GM18526 (cell line): ENCODE measurements around the gene TMEM221.

Experiments used
- POLR2A ChIP-seq: IDR thresholded peaks from 3 replicates; pipeline ENCODE4 v1.6.1; 2011; ENCODE audit not compliant: insufficient read length; ENCODE audit errors: extremely low read depth

TMEM221 gene

DNA sequence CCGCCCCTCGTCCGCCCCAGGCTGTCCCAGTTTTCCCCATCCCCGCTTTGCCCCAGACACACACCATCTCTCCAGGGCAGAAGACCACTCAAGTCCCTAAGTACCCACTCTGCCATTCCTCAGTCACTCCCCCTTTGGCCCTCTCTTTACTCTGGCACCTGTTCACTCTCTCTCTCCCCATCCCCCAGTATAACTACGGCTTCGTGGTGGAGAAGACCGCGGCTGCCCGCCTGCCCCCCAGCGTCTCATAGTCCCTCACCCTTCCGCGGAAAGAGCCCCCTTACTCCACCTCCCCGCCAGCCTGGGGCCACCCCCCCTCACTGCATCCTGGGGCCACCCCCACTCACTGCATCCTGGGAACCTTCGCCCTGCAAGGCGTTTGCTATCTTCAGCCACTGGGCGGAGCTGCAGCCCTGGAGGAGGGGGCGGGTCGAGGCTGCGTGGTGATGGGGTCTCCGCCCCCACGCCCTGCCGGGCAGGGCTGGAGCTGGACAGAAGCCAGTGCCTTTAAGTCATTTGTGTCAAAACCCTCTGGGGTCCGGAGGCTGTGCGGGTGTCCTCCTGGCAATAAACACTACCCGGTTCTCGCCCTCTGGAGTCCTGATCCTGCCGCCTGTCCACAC is 23.6 kb downstream of the TMEM221 start:
- no peak for TF ChIP-seq POLR2A

- no peak for TF ChIP-seq POLR2A
Measured at GRCh38 chr19:17423429-17424208, 24.8 kb downstream of the TMEM221 start.

DNA sequence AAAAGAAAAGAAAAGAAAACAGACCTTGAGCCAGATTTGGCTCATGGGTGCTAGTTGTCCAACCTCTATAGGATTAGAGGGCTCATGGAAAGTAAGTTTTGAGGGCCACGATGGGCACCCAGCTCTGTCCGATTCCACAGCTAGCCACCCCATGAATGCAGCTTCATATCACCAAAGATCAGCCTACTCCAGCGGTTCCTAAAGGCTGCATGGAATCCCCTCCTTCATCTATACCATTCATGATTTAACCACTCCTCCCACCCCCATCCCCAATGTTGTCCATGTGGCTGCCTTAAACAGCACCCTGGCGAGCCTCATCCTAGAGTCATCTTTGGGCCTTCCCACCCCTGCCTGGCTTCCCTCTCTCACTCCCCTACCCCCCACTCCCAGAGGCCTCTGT is 26.5 kb downstream of the TMEM221 start:
- no peak for TF ChIP-seq POLR2A

DNA sequence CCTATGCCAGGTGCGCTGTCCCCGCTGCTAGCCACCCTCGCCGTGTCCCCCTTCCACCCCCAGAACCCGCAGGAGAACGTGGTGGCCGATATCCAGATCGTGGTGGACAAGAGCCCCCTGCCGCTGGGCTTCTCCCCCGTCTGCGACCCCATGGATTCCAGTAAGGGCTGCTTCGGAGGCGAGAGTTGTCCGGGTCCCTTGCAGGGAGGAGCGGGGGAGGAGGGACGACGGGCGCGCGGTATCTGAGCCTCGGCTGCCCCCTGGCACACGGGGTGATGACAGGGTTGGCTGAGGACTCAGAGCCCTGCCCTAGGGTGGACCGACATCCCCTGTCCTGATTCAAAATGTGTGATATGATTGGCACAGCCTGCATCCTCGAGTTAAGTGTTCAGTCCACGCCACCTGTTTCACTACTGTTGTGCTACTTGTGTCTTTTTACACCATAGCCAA is 28.0 kb downstream of the TMEM221 start:
- TF ChIP-seq POLR2A: no peak

GRCh38 chr19:17419621-17420474 is 28.6 kb downstream of the TMEM221 start, which contains the start of gene MVB12A:
Gene MVB12A, plus strand, starts transcription at chr19:17420047. Its CDS starts 89 bp downstream, at chr19:17420136.
- peak; percentile 22 for TF ChIP-seq POLR2A

- no peak for TF ChIP-seq POLR2A
Measured at GRCh38 chr19:17419154-17419620, 29.3 kb downstream of the TMEM221 start.

DNA sequence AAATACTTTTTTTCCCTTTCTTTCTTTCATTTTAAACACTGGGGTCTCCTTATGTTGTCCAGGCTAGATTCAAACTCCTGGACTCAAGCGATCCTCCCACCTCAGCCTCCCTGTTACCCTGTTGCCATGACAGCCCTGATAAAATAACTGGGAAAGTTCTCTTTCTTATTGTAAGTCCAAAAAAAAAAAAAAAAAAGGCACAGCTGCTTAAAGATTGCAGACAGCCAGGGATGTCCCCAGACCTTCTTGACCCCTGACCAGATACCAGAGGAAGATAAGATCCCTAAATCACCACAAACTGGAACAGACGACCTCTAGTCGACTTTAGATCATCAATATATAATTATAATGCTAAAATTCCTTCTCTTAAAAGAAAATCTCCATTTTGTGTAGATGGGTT is 29.8 kb downstream of the TMEM221 start:
- TF ChIP-seq POLR2A: no peak

DNA sequence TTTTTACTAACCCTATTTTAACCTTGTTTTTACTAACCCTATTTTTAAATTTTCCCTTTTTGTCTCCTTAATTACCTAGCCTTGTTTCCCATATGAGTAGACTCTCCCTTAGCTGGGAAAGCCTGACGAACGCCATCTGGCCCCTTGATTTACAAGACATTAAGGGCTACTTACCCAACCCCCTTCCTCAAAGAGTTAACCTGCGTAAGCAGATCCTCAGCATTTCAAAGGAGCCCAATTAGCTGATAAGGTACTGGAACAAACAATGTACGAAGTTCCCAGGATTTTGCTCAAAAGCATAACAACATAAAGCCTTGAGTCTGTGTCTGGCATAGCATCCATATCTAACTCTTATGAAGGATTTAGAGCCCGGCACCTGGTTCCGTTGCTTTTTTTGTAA is 33.3 kb downstream of the TMEM221 start:
- TF ChIP-seq POLR2A: no peak

- TF ChIP-seq POLR2A: no peak
Measured at GRCh38 chr19:17414097-17414496, 34.4 kb downstream of the TMEM221 start.

DNA sequence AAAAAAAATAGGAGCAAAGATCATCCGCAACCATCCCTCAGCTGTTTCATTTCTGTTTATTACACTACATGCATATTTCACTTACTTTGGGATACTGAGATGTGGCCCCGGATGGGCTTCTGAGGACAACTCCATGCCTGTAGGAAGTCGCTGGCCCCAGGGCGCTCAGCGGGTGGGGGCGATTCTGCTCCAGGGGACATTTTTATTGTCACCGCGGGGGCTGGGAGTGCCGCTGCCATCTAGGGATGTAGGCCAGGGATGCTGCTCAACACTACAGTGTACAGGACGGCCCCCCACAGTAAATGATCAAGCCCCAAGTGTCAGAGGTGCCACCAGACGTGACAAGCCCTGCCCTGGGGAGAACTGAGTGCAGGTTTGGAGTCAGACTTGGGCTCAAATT is 36.7 kb downstream of the TMEM221 start:
- TF ChIP-seq POLR2A: no peak

DNA sequence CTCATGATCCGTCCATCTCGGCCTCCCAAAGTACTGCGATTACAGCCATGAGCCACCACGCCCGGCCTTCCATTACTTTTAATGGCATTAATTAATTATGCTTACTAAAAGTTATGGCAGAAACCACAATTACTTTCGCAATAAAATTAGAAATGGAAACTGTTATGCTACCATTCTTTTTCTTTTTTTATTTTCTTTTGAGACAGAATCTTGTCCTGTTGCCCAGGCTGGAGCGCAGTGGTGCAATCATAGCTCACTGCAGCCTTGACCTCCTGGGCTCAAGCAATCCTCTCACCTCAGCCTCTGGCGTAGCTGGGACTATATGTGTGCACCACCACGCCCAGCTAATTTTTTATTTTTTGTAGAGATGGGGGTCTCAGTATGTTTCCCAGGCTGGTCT is 38.5 kb downstream of the TMEM221 start:
- no peak for TF ChIP-seq POLR2A

GRCh38 chr19:17406887-17407196 is 41.6 kb downstream of the TMEM221 start:
- no peak for TF ChIP-seq POLR2A

- TF ChIP-seq POLR2A: peak; percentile 47
Measured at GRCh38 chr19:17406046-17406886, 42.2 kb downstream of the TMEM221 start.

DNA sequence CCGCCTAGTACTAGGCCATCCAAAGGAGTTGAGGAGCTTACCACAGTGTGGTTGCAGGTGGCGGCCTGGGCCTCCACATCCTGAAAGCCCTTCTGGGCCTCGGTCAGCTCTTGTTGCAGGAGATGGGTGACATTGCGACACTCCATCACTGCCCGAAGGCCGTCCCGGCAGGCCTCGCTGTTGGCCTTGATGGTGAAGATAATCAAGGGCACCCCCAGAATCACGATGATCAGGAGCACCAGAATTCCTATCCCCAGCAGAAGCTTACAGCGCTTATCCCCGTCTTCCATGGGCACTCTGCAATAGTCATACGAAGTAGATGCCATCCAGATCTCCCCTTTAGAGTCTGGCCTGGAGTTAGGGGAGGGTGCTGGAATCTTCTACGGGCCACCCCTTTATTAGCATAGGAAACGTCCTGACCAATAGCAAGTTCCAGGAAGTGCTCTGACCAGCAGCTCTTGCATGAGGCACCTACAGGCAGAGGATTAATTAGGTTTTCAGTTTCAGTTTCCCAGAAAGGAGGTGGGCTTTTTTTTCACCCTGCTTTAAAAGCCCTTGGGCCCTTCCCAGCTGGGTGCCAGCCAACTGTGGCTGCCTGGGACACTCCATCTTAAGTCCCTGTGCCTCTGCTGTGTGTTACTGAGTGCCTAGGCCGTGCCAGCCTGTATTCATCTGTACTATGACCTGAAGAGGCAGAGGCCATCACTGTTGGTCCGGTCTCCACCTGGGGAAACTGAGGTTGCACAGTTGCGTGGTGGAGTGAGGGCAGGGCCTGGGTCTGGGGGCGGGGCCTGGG is 43.0 kb downstream of the TMEM221 start, which contains the start of gene BST2:
Gene BST2, minus strand, starts transcription at position 381 of the 796 bp plus-strand sequence. Its CDS starts 55 bp downstream, at position 326.
- TF ChIP-seq POLR2A: peak; percentile 78
